A172 (cell line): Measurements from ENCODE around the gene METTL22. TPM values are rescaled to one million over a fixed set of nuclear protein-coding genes. Genes with fewer than 3 reads are reported as not detected.
"Not testable (repeated sequence)": the region's sequence is repeated elsewhere in the genome, so short reads cannot be mapped to it uniquely, and the experiment has no call there.

Experiments used
- DNase-seq: peaks from one replicate; pipeline ENCODE4 v3.0.0-alpha.2; 2015; ENCODE audit warnings: low spot score
- total RNA-seq: library from RNA; depleted of rRNA; stranded (reverse); fragments of >200 nt; shearing (Covaris generic); gene quantifications from 2 replicates; pipeline ENCODE4 v1.2.3, GENCODE V29; 2014

The METTL22 gene
- total RNA-seq, 1 experiment from 2014 or later: 32.5 TPM

DNA sequence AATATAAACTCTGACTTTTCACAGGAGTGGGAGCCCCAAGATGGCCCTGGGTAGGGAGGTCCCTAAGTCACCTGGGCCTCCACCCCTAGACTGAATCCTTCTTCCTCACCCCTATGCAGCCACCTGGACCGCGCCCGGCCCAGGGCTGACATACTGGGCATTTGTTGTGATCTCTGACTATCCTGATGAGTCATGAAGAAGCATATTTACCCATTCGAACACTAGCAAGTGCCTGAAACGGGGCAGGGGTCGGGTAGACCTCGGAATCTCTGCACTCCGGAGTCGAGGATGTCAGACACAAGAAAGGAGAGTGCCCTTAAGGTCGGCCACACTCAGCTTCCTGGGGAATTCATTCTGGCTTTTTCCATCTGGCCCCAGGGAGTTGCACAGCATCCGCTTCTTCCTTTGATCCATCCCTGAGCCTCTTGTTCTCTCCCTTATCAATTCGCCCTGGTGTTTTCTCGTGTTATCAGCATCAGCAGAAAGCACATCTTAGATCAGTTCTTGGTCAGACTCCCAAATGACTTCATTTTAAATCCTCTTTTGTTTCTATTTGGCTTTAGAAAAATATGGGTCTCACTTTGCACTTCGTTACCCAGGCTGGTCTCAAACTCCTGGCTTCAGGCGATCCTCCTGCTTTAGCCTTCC is 10.4 kb downstream of the METTL22 start:
- DNase-seq: no peak

DNA sequence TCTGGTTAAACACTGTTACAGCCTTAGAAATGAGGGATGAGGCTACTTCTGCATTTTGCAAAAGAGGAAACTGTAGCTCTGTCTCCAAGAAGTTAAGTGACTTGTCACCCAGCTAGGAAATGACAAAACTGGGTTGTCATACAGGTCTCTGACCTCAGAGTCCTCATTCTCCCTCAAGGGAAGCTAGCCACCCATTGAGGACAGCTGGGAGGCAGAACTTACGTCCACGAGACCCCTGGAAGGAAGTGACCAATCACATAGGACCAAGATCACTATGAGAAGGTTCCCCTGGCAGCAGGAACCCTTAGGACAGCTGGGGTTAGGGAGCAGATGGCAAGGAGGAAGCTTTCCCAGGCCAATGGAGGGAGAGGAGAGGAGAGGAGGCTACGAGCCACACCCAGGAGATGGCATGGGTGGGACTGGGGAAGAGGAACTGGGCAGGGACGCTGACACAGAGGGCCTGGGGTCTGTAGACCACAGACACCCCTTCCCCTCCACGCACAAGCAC is 11.2 kb downstream of the METTL22 start:
- no peak for DNase-seq

DNA sequence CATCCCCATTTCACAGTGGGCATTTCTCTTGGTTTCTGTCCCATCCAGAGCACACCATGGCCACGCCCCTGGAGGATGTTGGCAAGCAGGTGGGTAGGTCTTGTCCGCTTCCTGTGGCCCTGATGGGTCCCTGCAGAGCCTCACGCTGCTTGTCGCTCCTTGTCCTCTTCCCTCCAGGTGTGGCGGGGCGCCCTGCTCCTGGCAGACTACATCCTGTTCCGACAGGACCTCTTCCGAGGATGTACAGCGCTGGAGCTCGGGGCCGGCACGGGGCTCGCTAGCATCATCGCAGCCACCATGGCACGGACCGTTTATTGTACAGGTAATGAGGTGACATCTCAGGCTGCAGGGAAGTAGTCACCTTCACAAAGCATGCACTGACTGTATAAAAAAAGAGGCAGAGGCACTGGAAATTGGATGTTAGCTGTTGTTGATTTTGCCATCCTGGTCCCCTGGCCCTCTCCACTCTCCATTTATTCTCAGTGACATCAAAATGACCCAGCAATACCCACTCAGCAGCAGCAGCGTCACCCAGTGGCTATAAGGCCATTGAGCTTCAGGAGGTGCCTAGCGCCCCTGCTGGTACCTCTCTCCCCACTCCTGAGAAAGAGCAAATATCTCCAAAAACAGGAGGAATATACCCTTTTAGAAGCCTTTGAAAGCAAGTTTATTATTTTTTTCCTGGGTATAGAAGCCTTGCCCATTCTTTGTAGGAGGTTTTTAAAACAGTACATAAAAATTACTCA is 13.7 kb downstream of the METTL22 start:
- no peak for DNase-seq

DNA sequence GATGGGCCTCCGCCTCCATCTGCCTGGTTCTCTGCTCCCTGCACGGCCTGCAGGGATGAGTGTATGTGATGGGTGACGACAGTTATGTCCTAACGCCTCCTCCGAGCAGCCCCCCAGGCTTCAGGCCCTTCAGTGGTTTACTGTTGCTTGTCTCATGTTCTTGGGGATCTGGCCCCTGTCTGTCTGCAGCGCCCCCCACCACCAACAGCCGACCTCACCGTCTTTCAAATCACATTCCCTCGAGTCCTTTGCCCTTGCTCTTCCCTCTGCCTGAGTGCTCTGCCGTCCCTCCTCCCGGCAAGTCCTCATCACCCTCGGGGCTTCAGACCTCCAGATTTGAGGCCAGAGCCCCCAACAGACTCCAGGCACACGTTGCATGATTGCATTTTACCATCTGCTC is 18.2 kb downstream of the METTL22 start:
- DNase-seq: no peak

DNA sequence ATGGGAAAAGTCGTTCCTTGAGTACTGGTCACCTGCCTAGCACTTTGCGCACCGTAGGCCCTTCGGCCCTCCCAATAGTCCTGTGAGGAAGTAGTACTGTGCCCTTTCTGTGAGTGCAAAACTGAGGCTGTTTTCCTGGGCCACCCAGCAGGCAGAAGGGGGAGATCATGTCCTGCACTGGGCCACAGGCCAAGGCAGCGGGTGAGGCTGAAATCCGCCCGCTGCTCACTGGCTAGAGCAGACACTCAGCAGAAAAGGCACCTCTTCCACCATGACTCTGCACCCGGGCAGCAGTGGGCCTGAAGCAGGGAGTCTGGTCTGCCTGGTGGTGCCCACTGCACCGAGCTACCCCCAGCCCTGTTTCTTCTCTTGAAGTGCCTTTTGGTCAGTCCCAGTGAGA is 20.2 kb downstream of the METTL22 start:
- no peak for DNase-seq

DNA sequence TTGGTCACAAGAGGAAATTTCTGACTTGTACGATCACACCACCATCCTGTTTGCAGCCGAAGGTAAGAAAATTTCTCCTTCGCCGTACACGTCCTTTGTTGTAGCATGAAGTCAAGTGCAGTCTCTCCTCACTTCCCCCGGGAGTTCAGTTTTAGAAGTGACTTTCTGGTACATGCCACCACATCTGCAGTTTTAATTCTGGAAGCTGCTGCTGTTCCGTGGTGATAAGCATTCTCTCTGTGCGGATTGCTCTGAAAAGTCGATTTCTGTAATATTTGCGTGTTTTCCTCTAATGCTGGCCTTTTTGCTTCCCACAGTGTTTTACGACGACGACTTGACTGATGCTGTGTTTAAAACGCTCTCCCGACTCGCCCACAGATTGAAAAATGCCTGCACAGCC is 20.6 kb downstream of the METTL22 start:
- no peak for DNase-seq

DNA sequence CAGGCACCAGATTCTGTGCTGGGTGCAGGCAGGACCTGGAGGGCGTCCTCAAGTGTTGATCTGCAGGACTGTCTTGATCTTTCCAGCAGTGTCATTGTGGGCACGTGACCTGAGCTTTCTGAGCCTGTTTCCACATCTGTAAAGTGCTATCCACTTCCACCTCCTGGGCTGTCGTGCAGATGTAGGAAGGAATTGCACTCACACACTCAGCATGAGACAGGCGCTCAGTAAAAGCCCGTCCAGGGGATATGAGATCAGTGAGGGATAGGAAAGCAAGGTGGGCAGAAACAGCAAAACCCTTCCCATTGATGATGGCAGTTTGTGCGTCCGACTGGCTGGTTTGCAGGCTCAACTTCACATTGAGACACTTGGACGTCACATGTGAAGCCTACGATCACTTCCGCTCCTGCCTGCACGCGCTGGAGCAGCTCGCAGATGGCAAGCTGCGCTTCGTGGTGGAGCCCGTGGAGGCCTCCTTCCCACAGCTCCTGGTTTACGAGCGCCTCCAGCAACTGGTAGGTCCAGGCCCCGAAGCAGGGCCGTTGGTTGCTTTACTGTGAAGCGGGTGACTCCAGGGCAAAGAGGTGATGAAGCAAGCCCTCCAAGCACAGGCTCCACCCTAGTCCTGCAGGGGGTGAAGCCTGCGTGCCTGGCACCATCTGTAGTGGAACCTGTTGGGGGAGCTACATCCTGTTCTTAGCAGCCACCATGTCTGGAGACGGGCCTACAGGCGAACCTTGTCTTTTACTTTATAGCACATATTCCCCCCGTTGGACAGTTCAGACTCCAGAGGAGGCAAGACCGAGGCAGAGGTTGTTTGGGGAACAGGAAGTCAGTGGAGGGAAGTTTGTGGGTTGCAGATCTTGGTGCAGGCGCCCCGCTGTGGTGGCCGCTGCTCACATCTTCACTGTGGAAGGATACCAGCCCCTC is 23.0 kb downstream of the METTL22 start:
- no peak for DNase-seq

DNA sequence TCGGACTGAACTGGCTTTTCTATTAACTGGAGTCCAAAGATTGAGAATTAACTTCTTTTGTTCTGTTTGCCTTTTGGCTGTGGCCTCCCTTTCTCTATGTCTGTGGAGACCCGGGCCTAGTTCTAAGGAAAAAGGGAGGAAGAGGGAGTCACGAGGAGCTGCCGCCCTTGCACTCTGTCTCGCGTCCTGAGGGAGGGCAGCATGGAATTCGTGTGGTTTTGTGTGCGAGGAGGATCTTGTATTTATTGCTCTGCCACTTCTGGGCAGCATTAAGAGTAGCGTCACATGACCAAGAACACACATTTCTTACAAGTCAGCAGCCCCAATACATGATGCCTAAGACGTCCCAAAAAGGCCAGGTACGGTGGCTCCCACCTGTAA is 23.6 kb downstream of the METTL22 start:
- no peak for DNase-seq

DNA sequence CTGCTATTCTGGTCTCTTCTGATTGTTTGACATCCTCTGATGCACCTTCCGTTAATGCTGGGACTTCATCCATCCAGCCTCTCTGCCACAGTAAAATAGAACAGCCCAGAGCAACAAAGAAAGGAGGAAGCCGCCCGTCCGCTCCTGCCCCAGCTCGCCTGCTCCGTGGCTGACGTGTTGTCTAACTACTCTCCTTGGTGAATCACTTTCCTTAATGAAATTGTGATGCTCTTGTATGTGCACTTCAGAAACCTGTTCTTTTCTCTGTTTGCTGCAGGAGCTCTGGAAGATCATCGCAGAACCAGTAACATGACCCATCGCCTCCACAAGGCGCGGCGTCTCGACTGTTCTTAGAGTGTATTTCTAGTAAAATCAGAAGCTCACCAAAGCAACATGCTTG is 24.3 kb downstream of the METTL22 start:
- DNase-seq: no peak

DNA sequence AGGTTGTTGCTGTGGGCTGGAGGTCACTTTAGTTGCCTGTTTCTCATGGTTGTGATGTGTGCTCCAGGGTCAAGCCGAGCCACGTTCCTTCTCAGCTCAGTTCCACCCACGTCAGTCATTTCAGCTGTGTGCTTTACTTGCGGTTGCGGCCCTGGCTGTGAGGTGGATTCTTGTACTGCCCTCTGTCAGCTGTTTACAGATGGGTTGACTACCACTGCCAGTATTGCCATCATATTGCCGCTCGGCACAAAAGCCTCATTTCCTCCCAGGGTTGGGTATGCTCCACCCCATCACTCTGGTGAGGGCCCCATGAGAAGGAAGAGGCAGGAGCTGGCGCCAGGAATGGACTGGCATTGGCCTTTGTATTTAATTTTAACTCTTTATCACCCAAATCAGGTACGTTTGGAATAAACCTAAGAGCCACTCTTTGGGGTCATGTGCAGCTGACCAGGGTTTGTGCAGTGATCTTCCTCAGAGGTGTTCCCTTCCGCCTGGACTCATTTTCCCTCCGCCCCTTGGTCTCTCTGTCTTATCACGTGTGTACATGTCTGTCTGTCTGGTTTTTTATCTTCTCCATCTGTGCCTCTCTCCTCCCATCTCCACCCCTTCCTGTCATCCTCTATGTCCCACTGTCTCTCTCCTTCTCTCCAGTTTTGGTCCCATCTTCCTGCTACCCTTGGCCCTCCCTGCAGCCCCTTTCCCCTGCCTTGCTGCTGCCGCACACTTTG is 25.0 kb downstream of the METTL22 start:
- DNase-seq: no peak

DNA sequence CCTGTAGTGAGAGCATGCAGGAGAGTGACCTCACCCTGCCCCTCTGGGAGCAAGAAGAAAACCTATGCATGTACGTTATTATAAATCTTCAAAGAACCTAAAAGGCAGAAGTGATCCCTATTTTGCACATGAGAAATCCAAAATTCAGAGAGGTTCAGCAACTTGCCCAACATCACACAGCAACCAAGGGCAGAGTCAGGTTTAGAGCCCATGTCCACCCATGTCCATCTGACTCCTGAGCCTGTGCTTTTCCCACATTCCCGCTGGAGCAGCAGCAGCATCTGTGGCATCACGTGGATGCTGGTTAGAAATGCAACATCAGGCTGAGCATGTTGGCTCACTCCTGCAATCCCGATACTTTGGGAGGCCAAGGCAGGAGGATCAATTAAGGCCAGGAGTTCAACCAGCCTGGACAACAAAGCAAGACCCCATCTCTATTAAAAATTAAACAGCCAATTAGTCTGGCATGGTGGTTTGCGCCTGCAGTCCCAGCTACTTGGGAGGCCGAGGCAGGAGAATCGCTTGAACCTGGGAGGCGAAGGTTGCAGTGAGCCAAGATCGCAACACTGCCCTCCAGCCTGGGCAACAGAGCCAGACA is 26.3 kb downstream of the METTL22 start:
- no peak for DNase-seq

DNA sequence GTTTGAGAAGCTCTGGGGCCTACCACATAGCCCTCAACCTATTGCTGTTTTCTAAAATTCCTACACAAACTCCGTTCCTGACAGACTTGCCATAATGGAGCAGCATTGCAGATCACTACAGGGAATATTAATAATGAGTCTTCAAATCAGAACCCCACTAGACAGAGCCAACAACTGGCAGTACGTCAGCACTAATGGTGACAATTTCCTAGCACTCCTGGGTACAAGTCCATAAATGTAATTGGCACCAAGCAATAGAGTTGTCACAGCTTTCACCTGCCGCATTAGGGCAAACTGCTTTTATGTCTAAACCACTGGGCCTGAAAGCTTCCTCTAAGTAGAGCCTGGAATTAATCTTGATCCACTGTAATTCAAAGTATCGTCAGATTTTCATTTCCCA is 27.4 kb downstream of the METTL22 start:
- no peak for DNase-seq

DNA sequence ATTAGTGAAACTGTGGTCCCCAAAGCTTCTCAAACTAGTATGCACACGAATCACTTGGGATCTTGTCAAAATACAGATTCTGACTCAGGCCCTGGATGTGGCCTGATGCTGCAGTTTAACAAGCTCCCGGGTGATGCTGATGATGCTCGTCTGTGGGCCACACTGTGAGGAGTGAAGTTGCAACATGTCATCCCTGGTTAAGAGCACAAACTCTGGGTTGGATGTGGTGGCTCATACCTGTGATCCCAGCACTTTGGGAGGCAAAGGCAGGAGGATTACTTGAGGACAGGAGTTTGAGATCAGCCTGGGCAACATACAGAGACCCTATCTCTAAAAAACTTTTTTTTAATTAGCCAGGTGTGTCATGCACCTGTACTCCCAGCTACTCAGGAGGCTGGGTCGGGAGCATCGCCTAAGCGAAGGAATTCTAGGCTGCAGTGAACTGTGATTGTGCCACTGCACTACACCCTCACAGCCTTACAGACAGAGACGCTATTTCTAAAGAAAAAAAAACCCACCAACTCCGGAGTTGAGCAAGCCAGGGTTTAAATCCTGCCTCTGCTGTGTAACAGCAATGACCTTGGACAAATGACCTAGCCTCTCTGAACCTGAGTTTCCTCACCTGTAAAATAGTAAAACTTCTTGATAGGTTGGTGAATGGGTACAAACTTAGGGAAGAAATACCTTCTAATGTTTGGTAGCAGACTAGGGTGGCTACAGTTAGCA is 28.5 kb downstream of the METTL22 start:
- no peak for DNase-seq

DNA sequence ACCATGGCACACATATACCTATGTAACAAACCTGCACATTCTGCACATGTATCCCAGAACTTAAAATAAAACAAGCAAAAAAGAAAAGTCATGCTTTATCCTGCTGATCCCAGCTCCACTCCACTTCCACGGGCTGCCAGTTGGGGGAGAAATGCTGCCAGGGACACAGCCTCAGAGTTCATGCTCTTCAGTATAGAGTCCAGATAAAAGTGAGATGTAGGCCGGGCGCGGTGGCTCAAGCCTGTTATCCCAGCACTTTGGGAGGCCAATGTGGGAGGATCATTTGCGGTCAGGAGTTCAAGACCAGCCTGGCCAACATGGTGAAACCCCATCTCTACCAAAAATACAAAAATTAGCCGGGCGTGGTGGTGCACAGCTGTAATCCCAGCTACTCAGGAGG is 30.5 kb downstream of the METTL22 start:
- DNase-seq: not testable (repeated sequence)

DNA sequence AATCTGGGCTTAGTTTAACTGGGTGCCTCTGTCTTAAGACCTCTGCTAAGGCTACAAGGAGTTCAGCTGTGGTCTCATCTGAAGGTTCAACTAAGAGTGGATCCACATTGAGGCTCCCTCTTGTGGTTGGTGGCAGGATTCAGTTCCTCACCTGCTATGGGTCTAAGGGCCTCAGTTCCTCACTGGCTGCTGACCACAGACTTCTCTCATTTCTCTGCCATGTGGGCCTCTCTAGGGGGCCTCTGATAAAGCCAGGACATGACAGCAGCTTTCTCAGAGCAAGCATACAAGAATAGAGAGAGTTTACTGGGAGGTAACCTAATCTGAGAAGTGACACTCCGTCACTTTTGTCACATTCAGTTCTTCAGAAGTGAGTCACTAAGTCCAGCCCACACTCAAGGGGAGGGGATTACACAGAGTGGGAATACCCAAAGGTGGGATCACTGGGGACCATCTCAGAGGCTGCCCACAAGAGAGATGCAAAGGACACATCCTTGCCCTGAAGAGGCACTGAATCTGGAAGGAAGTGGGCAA is 33.8 kb downstream of the METTL22 start:
- DNase-seq: no peak

DNA sequence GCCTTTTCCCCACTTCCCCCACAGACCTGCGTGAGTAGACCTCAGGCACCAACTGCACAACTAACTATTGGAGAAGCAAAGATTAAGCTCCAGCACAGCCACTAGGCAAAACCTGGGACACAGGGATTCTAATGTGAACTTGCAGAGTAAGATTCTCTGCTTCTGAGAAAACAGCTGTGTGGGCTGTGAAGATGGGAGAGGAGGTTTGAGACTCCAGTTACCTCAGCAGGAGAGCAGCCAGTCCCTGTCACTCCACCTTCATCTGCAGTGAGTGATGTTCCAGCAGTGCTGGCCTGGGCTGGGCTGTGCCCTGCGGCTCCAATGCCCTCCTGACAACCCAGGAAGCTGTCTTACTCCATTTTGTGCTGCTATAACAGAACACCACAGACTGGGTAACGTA is 34.9 kb downstream of the METTL22 start:
- DNase-seq: no peak

DNA sequence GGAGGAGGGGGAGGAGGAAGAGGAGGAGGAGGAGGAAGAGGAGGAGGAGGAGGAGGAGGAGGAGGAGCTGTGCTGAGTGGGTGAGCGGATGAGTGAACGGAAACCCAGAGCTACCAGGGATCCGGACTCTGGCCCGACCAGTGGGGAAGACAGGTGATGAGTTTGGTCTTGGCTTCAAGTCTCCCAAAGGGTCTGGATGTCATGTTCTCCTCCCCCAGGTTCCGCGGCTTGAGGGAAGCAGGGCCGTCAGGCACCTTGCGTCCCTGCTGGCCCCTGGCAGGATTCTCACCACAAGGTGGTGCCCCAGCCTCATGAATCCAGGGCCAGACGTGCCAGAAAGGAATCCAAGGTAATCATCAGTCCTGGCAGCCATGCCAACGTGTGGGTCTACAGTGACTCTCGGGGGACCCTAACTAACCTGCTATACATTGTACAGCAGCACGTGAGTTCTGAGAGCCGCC is 39.4 kb downstream of the METTL22 start:
- DNase-seq: peak; percentile 59

DNA sequence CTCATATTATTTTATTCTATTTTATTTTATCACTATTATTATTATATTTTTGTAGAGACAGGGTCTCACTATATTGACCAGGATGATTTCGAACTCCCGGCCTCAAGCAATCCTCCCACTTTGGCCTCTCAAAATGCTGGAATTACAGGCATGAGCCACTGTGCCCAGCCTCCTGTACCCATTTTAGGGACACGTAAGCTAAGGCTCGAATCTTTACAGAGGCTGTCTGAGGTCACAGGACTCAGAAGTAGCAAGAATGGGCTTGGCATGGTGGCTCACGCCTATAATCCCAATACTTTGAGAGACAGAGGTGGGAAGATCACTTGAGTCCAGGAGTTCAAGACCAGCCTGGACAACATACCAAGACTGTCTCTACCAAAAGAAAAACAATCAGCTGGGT is 40.2 kb downstream of the METTL22 start:
- DNase-seq: no peak

DNA sequence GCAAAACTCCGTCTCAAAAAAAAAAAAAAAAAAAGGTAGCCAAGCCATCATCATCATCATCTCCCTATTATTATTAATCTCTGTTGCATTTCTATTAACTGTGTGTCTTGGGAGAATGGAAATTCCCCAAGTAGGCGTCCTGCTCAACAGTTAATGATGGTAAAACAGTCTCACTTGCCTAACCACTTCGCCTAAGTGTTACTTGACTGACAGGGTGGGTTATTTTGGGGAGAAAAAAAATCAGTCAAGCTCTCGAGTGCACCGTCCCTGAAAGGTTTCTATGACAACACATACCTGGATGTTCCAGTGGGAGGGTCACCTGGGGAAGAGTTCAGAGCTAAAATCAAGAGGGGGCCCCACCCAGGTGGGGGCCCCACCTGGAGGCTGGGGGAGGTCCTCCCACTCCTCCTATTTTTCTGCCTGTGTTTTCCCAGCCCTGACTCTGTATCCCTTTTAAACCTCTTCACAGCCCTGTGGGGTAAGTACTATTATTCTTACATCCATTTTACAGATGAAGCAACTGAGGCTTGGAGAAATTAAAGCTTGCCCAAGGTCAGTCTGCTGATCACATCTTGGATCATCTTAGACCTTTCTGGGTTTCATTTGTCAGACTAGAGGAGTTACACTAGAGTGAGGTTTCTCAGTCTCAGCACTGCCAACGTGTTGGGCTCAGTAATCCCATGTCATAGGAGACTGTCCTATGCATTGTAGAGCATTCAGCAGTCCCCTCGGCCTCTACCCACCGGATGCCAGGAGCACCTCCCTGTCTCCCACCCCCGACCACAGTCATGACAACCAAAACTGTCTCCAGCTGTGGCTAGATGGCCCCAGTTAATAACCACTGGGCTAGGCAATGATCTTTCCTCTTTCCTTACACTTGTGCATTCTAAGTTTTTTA is 41.9 kb downstream of the METTL22 start:
- no peak for DNase-seq
